Ishikawa (cell line): ENCODE results near the gene ZBTB45.

Experiments
- CEBPB ChIP-seq: IDR thresholded peaks from 2 replicates; pipeline ENCODE4 v1.6.1; 2012
- CREB1 ChIP-seq: IDR thresholded peaks from 2 replicates; pipeline ENCODE4 v1.6.1; 2012; ENCODE audit warnings: low read depth
- EGR1 ChIP-seq: IDR thresholded peaks from 2 replicates; pipeline ENCODE4 v1.6.1; 2012
- EP300 ChIP-seq: IDR thresholded peaks from 2 replicates; pipeline ENCODE4 v1.6.1; 2012; ENCODE audit warnings: borderline replicate concordance
- FOXM1 ChIP-seq: IDR thresholded peaks from 2 replicates; pipeline ENCODE4 v1.6.1; 2012; ENCODE audit warnings: low read depth, borderline replicate concordance
- MAX ChIP-seq: IDR thresholded peaks from 2 replicates; pipeline ENCODE4 v1.6.1; 2012
- NFIC ChIP-seq: IDR thresholded peaks from 2 replicates; pipeline ENCODE4 v1.6.1; 2012
- RAD21 ChIP-seq: IDR thresholded peaks from 2 replicates; pipeline ENCODE4 v1.6.1; 2012; ENCODE audit warnings: low read depth
- TAF1 ChIP-seq: IDR thresholded peaks from 2 replicates; pipeline ENCODE4 v1.6.1; 2012; ENCODE audit warnings: low read depth, mild to moderate bottlenecking
- TCF12 ChIP-seq: IDR thresholded peaks from 2 replicates; pipeline ENCODE4 v1.6.1; 2012; ENCODE audit warnings: low read depth
- TEAD4 ChIP-seq: IDR thresholded peaks from 2 replicates; pipeline ENCODE4 v1.6.1; 2012
- YY1 ChIP-seq: IDR thresholded peaks from 2 replicates; pipeline ENCODE4 v1.6.1; 2012; ENCODE audit warnings: low read depth
- ZBTB7A ChIP-seq: IDR thresholded peaks from 2 replicates; pipeline ENCODE4 v1.6.1; 2012; ENCODE audit warnings: low read depth
- TF ChIP-seq, protein P1 (sequence below): IDR thresholded peaks from 2 replicates; pipeline ENCODE4 v1.6.1; 2012
- TF ChIP-seq, protein P2 (sequence below): IDR thresholded peaks from 2 replicates; pipeline ENCODE4 v1.6.1; 2012; ENCODE audit warnings: low read depth, mild to moderate bottlenecking

ZBTB45 gene

GRCh38 chr19:58550362-58551122 lies 30.9 kb upstream of the ZBTB45 start:
- TF ChIP-seq TAF1 (no peak), YY1 (no peak), FOXM1 (no peak), TEAD4 (no peak), CREB1 (no peak), ZBTB7A (no peak), NFIC (no peak), TCF12 (no peak), MAX (no peak), EGR1 (no peak)
- TF ChIP-seq, protein P1, sequence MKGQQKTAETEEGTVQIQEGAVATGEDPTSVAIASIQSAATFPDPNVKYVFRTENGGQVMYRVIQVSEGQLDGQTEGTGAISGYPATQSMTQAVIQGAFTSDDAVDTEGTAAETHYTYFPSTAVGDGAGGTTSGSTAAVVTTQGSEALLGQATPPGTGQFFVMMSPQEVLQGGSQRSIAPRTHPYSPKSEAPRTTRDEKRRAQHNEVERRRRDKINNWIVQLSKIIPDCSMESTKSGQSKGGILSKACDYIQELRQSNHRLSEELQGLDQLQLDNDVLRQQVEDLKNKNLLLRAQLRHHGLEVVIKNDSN, result no peak
- TF ChIP-seq, protein P2, sequence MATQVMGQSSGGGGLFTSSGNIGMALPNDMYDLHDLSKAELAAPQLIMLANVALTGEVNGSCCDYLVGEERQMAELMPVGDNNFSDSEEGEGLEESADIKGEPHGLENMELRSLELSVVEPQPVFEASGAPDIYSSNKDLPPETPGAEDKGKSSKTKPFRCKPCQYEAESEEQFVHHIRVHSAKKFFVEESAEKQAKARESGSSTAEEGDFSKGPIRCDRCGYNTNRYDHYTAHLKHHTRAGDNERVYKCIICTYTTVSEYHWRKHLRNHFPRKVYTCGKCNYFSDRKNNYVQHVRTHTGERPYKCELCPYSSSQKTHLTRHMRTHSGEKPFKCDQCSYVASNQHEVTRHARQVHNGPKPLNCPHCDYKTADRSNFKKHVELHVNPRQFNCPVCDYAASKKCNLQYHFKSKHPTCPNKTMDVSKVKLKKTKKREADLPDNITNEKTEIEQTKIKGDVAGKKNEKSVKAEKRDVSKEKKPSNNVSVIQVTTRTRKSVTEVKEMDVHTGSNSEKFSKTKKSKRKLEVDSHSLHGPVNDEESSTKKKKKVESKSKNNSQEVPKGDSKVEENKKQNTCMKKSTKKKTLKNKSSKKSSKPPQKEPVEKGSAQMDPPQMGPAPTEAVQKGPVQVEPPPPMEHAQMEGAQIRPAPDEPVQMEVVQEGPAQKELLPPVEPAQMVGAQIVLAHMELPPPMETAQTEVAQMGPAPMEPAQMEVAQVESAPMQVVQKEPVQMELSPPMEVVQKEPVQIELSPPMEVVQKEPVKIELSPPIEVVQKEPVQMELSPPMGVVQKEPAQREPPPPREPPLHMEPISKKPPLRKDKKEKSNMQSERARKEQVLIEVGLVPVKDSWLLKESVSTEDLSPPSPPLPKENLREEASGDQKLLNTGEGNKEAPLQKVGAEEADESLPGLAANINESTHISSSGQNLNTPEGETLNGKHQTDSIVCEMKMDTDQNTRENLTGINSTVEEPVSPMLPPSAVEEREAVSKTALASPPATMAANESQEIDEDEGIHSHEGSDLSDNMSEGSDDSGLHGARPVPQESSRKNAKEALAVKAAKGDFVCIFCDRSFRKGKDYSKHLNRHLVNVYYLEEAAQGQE, result no peak

DNA sequence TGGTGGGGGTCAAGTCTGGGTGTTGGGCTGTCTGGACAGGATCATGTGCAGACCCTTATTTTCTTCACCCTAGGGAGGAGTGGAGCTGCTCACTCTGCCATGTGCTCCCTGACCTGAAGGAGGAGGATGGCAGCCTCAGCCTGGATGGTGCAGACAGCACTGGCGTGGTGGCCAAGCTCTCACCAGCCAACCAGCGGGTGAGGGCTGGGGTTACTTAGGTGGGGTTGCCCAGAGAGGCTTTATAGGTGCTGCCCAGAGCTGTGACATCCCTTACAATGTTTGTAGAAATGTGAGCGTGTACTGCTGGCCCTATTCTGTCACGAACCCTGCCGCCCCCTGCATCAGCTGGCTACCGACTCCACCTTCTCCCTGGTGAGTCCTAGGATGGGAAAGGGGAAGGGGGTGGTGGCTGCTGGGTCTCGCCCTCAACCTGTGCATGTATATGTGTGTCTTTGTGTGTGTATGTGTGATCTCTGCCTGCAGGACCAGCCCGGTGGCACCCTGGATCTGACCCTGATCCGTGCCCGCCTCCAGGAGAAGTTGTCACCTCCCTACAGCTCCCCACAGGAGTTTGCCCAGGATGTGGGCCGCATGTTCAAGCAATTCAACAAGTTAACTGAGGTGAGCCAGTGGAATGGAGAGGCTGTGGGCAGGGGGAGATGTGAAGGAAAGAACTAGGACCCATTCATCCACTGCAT lies 30.2 kb upstream of the ZBTB45 start:
- no peak for TF ChIP-seq RAD21
- TF ChIP-seq EP300, result no peak
- TF ChIP-seq ZBTB7A, result no peak
- no peak for TF ChIP-seq FOXM1
- no peak for TF ChIP-seq EGR1
- no peak for TF ChIP-seq MAX
- TF ChIP-seq, protein P2, result no peak
- TF ChIP-seq, protein P1, result no peak
- no peak for TF ChIP-seq YY1
- no peak for TF ChIP-seq NFIC
- TF ChIP-seq CEBPB, result no peak
- TF ChIP-seq TEAD4, result no peak
- no peak for TF ChIP-seq CREB1
- TF ChIP-seq TAF1, result no peak
- no peak for TF ChIP-seq TCF12

GRCh38 chr19:58548859-58549663 lies 29.5 kb upstream of the ZBTB45 start:
- no peak for TF ChIP-seq EGR1
- no peak for TF ChIP-seq NFIC
- no peak for TF ChIP-seq ZBTB7A
- TF ChIP-seq MAX, result no peak
- no peak for TF ChIP-seq YY1
- no peak for TF ChIP-seq RAD21
- TF ChIP-seq TEAD4, result no peak
- TF ChIP-seq, protein P2, result no peak
- TF ChIP-seq FOXM1, result no peak
- no peak for TF ChIP-seq EP300
- TF ChIP-seq CREB1, result no peak
- no peak for TF ChIP-seq TAF1
- TF ChIP-seq CEBPB, result no peak
- TF ChIP-seq, protein P1, result no peak
- no peak for TF ChIP-seq TCF12
